ENCODE results near the gene RBM39.
"Not testable (repeated sequence)": the region's sequence is repeated elsewhere in the genome, so short reads cannot be mapped to it uniquely, and the experiment has no call there.

RBM39 gene

GRCh38 chr20:35695245-35695749 lies 46.8 kb downstream of the RBM39 start:
- no peak overlapping the region for H3K4me3 Mint-ChIP-seq
- no peak overlapping the region for H3K27ac Mint-ChIP-seq
- peaks cover 7% of the 10 kb centered on the region for H3K36me3 Mint-ChIP-seq
- peaks cover 28% of the 10 kb centered on the region for H3K4me1 Mint-ChIP-seq
- no peaks in the 10 kb centered on the region for H3K27me3 Mint-ChIP-seq
- no peaks in the 10 kb centered on the region for H3K9me3 Mint-ChIP-seq

GRCh38 chr20:35690265-35690664 lies 51.8 kb downstream of the RBM39 start:
- Mint-ChIP-seq H3K27me3 (no peaks in the 10 kb centered on the region), H3K27ac (no peak overlapping the region), H3K4me3 (no peak overlapping the region), H3K36me3 (peaks cover 15% of the 10 kb centered on the region), H3K9me3 (no peaks in the 10 kb centered on the region), H3K4me1 (peaks cover 1% of the 10 kb centered on the region)

- not testable (repeated sequence) for H3K27me3 Mint-ChIP-seq, H3K9me3 Mint-ChIP-seq, H3K4me3 Mint-ChIP-seq, H3K27ac Mint-ChIP-seq, H3K4me1 Mint-ChIP-seq
- peaks cover 13% of the 10 kb centered on the region for H3K36me3 Mint-ChIP-seq
Measured at GRCh38 chr20:35686872-35687271, 55.2 kb downstream of the RBM39 start.

GRCh38 chr20:35685368-35685767 lies 56.7 kb downstream of the RBM39 start:
- peaks cover 15% of the 10 kb centered on the region for H3K36me3 Mint-ChIP-seq
- H3K4me1 Mint-ChIP-seq, H3K27me3 Mint-ChIP-seq, H3K9me3 Mint-ChIP-seq, H3K4me3 Mint-ChIP-seq, H3K27ac Mint-ChIP-seq: not testable (repeated sequence)

GRCh38 chr20:35681960-35682359 lies 60.1 kb downstream of the RBM39 start:
- no peak overlapping the region for H3K4me3 Mint-ChIP-seq
- H3K27ac Mint-ChIP-seq, result no peak overlapping the region
- no peaks in the 10 kb centered on the region for H3K9me3 Mint-ChIP-seq
- H3K36me3 Mint-ChIP-seq, result peaks cover 5% of the 10 kb centered on the region
- H3K27me3 Mint-ChIP-seq, result no peaks in the 10 kb centered on the region
- no peaks in the 10 kb centered on the region for H3K4me1 Mint-ChIP-seq

GRCh38 chr20:35680452-35681183 lies 61.4 kb downstream of the RBM39 start:
- Mint-ChIP-seq H3K4me1 (no peaks in the 10 kb centered on the region), H3K9me3 (no peaks in the 10 kb centered on the region), H3K4me3 (no peak overlapping the region), H3K27me3 (no peaks in the 10 kb centered on the region), H3K27ac (no peak overlapping the region), H3K36me3 (peaks cover 4% of the 10 kb centered on the region)

GRCh38 chr20:35674921-35675320 lies 67.1 kb downstream of the RBM39 start:
- no peak overlapping the region for H3K27ac Mint-ChIP-seq
- H3K4me3 Mint-ChIP-seq, result no peak overlapping the region
- H3K27me3 Mint-ChIP-seq, result no peaks in the 10 kb centered on the region
- H3K9me3 Mint-ChIP-seq, result no peaks in the 10 kb centered on the region
- peaks cover 12% of the 10 kb centered on the region for H3K36me3 Mint-ChIP-seq
- H3K4me1 Mint-ChIP-seq, result no peaks in the 10 kb centered on the region

GRCh38 chr20:35673884-35674283 lies 68.2 kb downstream of the RBM39 start:
- Mint-ChIP-seq H3K4me3 (no peak overlapping the region), H3K27me3 (no peaks in the 10 kb centered on the region), H3K27ac (no peak overlapping the region), H3K36me3 (peaks cover 16% of the 10 kb centered on the region), H3K4me1 (no peaks in the 10 kb centered on the region), H3K9me3 (no peaks in the 10 kb centered on the region)

GRCh38 chr20:35669681-35670080 lies 72.4 kb downstream of the RBM39 start:
- no peaks in the 10 kb centered on the region for H3K27me3 Mint-ChIP-seq
- H3K4me3 Mint-ChIP-seq, result no peak overlapping the region
- H3K9me3 Mint-ChIP-seq, result no peaks in the 10 kb centered on the region
- peaks cover 15% of the 10 kb centered on the region for H3K36me3 Mint-ChIP-seq
- peaks cover 4% of the 10 kb centered on the region for H3K4me1 Mint-ChIP-seq
- H3K27ac Mint-ChIP-seq, result no peak overlapping the region

GRCh38 chr20:35669221-35669620 lies 72.8 kb downstream of the RBM39 start:
- no peaks in the 10 kb centered on the region for H3K9me3 Mint-ChIP-seq
- H3K27me3 Mint-ChIP-seq, result no peaks in the 10 kb centered on the region
- H3K36me3 Mint-ChIP-seq, result peaks cover 15% of the 10 kb centered on the region
- H3K4me3 Mint-ChIP-seq, result no peak overlapping the region
- peaks cover 4% of the 10 kb centered on the region for H3K4me1 Mint-ChIP-seq
- H3K27ac Mint-ChIP-seq, result no peak overlapping the region

GRCh38 chr20:35665949-35666288 lies 76.1 kb downstream of the RBM39 start:
- Mint-ChIP-seq H3K9me3 (no peaks in the 10 kb centered on the region), H3K4me1 (peaks cover 31% of the 10 kb centered on the region), H3K36me3 (peaks cover 10% of the 10 kb centered on the region), H3K27me3 (no peaks in the 10 kb centered on the region), H3K27ac (no peak overlapping the region), H3K4me3 (peak overlapping the region; percentile 23)

GRCh38 chr20:35664466-35665206 lies 77.4 kb downstream of the RBM39 start, which contains the start of the genes CPNE1 and RBM12:
CPNE1 (minus strand) TSS chr20:35664900; CDS start chr20:35632923, 31,977 bp downstream.
RBM12 (minus strand) TSS chr20:35664900; CDS start chr20:35655322, 9,578 bp downstream.
- Mint-ChIP-seq H3K27me3 (no peaks in the 10 kb centered on the region), H3K36me3 (peaks cover 11% of the 10 kb centered on the region), H3K4me1 (peaks cover 44% of the 10 kb centered on the region), H3K9me3 (no peaks in the 10 kb centered on the region), H3K27ac (peak within 1 kb of the TSS; percentile 100), H3K4me3 (peak within 1 kb of the TSS; percentile 93)

GRCh38 chr20:35663516-35664465 lies 78.3 kb downstream of the RBM39 start:
- peaks cover 52% of the 10 kb centered on the region for H3K4me1 Mint-ChIP-seq
- H3K27me3 Mint-ChIP-seq, result no peaks in the 10 kb centered on the region
- H3K36me3 Mint-ChIP-seq, result peaks cover 8% of the 10 kb centered on the region
- H3K9me3 Mint-ChIP-seq, result no peaks in the 10 kb centered on the region
- peak overlapping the region; percentile 100 for H3K27ac Mint-ChIP-seq
- peak overlapping the region; percentile 93 for H3K4me3 Mint-ChIP-seq

- Mint-ChIP-seq H3K27ac (peak overlapping the region; percentile 100), H3K4me3 (peak overlapping the region; percentile 93), H3K27me3 (no peaks in the 10 kb centered on the region), H3K9me3 (no peaks in the 10 kb centered on the region), H3K36me3 (peaks cover 7% of the 10 kb centered on the region), H3K4me1 (peaks cover 61% of the 10 kb centered on the region)
Measured at GRCh38 chr20:35662551-35662950, 79.5 kb downstream of the RBM39 start.

GRCh38 chr20:35661908-35662307 lies 80.2 kb downstream of the RBM39 start:
- Mint-ChIP-seq H3K9me3 (no peaks in the 10 kb centered on the region), H3K4me1 (peaks cover 67% of the 10 kb centered on the region), H3K36me3 (peaks cover 12% of the 10 kb centered on the region), H3K4me3 (peak overlapping the region; percentile 93), H3K27me3 (no peaks in the 10 kb centered on the region), H3K27ac (peak overlapping the region; percentile 100)

Measured in activated naive CD4-positive, alpha-beta T cell treated with anti-CD3 and anti-CD28 coated beads, Interleukin-2, amount 50 U/mL, for 24 hours (primary cell).